WERI-Rb-1 (cell line): ENCODE data around the gene RBMS3.
"Not testable (repeated sequence)": the region's sequence is repeated elsewhere in the genome, so short reads cannot be mapped to it uniquely, and the experiment has no call there.

Experiments
- DNase-seq: peaks from one replicate; pipeline ENCODE4 v3.0.0-alpha.2; 2020
- H3K27ac ChIP-seq: fragments of 250-450 bp; sonication (Bioruptor Pico); 2 replicates; pipeline ENCODE4 v1.5.1; 2020; ENCODE audit warnings: mild to moderate bottlenecking, moderate library complexity
- H3K27me3 ChIP-seq: fragments of 250-450 bp; sonication (Bioruptor Pico); 2 replicates; pipeline ENCODE4 v1.5.1; 2021; ENCODE audit warnings: mild to moderate bottlenecking, low read depth, moderate library complexity; ENCODE audit not compliant: insufficient read depth, severe bottlenecking
- H3K36me3 ChIP-seq: fragments of 250-450 bp; sonication (Bioruptor Pico); 2 replicates; pipeline ENCODE4 v1.5.1; 2020; ENCODE audit warnings: mild to moderate bottlenecking, moderate library complexity
- H3K4me3 ChIP-seq: 2 replicates; pipeline ENCODE4 v1.5.1; 2011; ENCODE audit warnings: low read depth, mild to moderate bottlenecking, control low read depth, low read length
- H3K9me3 ChIP-seq: fragments of 250-450 bp; sonication (Bioruptor Pico); 2 replicates; pipeline ENCODE4 v1.5.1; 2021; ENCODE audit warnings: mild to moderate bottlenecking, moderate library complexity; ENCODE audit not compliant: severe bottlenecking
- CTCF ChIP-seq: IDR thresholded peaks from 2 replicates; pipeline ENCODE4 v1.5.1; 2011; ENCODE audit warnings: low read depth, mild to moderate bottlenecking, control low read depth, inconsistent platforms, low read length

The RBMS3 gene

GRCh38 chr3:29389362-29389761, 108.5 kb downstream of the RBMS3 start:
- H3K27me3 ChIP-seq, result no peaks in the 10 kb centered on the region
- no peak overlapping the region for H3K4me3 ChIP-seq
- no peak overlapping the region for H3K27ac ChIP-seq
- DNase-seq, result no peak
- TF ChIP-seq CTCF, result no peak
- no peaks in the 10 kb centered on the region for H3K9me3 ChIP-seq
- H3K36me3 ChIP-seq, result no peaks in the 10 kb centered on the region

GRCh38 chr3:29392625-29393388, 111.9 kb downstream of the RBMS3 start:
- H3K27ac ChIP-seq, result no peak overlapping the region
- no peak overlapping the region for H3K4me3 ChIP-seq
- no peaks in the 10 kb centered on the region for H3K36me3 ChIP-seq
- H3K9me3 ChIP-seq, result no peaks in the 10 kb centered on the region
- H3K27me3 ChIP-seq, result no peaks in the 10 kb centered on the region
- no peak for TF ChIP-seq CTCF
- DNase-seq, result no peak

GRCh38 chr3:29393946-29394345, 113.1 kb downstream of the RBMS3 start:
- not testable (repeated sequence) for DNase-seq

GRCh38 chr3:29397406-29397805, 116.5 kb downstream of the RBMS3 start:
- no peaks in the 10 kb centered on the region for H3K9me3 ChIP-seq
- no peak for DNase-seq
- no peaks in the 10 kb centered on the region for H3K27me3 ChIP-seq
- no peak overlapping the region for H3K4me3 ChIP-seq
- H3K36me3 ChIP-seq, result no peaks in the 10 kb centered on the region
- no peak overlapping the region for H3K27ac ChIP-seq
- TF ChIP-seq CTCF, result no peak

More at GRCh38 chr3:29393946-29394345, 113.1 kb downstream of the RBMS3 start:
- H3K27ac ChIP-seq, H3K36me3 ChIP-seq, H3K9me3 ChIP-seq, H3K4me3 ChIP-seq, H3K27me3 ChIP-seq: not testable (repeated sequence)

- no peak for TF ChIP-seq CTCF
- no peaks in the 10 kb centered on the region for H3K9me3 ChIP-seq
- H3K36me3 ChIP-seq, result no peaks in the 10 kb centered on the region
- DNase-seq, result no peak
- no peak overlapping the region for H3K27ac ChIP-seq
- H3K27me3 ChIP-seq, result no peaks in the 10 kb centered on the region
- no peak overlapping the region for H3K4me3 ChIP-seq
Measured at GRCh38 chr3:29398787-29399186, 117.9 kb downstream of the RBMS3 start.

- TF ChIP-seq CTCF, result no peak
- Histone ChIP-seq H3K4me3 (no peak overlapping the region), H3K36me3 (no peaks in the 10 kb centered on the region), H3K9me3 (no peaks in the 10 kb centered on the region), H3K27me3 (no peaks in the 10 kb centered on the region), H3K27ac (no peak overlapping the region)
- DNase-seq, result no peak
Measured at GRCh38 chr3:29406291-29406832, 125.5 kb downstream of the RBMS3 start.
